Fibroblast of peridontal ligament (primary cell): Measurements from ENCODE around the gene MACROH2A1.

Source experiments
- DNase-seq: peaks from one replicate; pipeline ENCODE4 v3.0.0-alpha.2; 2010; ENCODE audit errors: extremely low read depth

Gene MACROH2A1

GRCh38 chr5:135436951-135437418 is 38.0 kb upstream of the MACROH2A1 start:
- no peak for DNase-seq

DNA sequence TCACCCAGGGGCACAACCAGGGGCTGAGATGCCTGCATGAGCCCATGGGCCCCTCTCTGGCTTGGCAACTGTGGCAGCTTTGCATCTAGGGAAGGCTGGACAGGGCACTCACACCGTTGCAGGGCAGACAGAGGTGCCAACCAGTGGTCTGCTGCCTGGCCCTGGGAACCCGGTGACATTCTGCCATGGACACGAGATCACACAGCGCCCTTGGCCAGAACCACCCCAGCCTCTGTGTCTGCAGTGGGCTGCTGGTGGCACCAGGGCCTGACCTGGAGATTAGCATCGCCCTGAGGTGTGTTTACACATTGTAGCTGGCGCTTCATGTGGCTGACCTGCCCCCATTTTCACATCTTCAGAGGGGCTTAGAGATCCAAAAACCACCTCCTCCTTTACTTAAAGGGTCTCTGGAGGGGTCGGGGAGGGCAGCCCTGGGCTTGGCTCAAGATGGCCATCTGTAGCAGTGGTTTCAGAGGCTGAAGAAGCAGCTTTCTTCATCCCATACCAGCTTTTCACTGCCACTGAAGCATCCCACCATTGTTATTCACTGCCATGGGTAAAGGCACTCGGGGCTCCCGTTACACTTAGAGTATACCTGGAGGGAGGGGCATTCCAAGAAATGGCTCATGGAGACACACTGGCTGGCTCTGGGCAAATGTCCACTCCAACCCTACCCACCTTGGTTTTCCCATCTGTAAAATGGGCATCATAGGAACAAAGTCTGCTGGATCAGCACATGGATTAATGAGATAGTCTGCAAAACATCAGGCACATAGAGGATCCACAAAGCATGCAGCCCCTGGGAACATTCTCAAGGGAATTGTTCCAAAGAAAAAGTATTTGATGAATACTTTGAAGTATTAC is 36.7 kb upstream of the MACROH2A1 start:
- DNase-seq = no peak

DNA sequence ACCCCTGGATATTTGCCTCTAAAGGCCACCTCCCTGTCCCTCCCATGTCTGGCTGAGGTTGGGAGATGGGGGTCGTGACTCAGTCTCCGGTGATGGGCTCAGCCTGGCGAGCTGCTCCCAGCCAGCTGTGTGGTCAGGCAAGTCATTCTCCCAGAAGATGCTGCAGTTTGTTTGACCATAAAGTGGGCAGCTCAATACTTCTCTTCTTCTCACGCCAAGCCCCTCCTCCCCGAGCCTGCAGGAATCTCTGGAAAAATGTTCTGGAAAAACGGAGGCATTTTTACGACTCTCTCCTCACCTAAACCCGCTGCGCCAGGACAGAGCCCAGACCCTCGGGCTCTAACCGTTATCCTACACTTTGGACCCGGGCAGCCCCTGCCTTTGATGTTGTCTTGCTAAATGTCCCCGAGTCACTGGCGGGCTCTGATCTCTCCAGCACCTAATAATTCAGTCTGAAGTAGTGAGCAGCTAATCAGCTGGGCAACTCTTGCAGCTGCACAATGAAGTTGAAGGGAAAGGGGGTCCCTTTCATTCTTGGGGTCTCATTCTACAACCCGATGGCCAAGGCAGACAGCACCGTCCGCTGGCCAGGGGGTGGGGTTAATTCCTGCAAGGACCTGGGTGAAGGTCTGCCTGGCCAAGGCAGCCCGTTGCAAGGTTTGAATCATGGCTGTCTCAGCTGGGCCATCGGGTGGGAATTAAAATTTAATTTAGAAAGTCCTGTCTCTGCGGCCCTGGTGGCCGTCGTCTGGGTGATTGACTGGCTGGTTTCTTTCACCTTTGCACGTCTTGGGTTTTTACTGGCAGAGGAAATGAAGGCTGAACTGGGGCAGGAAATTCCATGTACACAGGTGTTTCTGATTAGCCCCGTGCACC is 35.8 kb upstream of the MACROH2A1 start:
- no peak for DNase-seq

- peak; percentile 31 for DNase-seq
Measured at GRCh38 chr5:135433681-135434426, 34.8 kb upstream of the MACROH2A1 start.

DNA sequence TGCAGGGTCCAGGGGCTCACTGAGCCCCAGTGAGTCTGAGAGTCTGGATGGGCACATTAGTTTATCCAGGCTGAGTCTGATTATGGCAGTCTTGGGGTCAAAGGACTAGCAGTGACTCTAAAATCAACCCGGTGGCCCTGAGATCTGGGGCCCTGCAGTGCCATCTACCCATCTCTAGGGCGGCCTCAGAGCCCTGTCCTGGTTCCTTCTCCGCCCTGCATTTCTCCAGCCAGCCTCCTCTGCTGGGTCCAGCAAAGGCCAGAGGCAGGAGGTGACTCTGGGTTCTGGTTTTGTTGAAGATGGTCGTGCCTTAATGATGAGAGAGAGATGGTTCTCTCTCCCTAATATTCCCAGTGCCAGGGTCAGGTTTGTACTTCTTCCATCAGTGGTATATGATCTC is 33.1 kb upstream of the MACROH2A1 start:
- DNase-seq = no peak

- DNase-seq = no peak
Measured at GRCh38 chr5:135430135-135430437, 31.1 kb upstream of the MACROH2A1 start.

GRCh38 chr5:135429301-135430134 is 30.5 kb upstream of the MACROH2A1 start:
- peak; percentile 27 for DNase-seq

DNA sequence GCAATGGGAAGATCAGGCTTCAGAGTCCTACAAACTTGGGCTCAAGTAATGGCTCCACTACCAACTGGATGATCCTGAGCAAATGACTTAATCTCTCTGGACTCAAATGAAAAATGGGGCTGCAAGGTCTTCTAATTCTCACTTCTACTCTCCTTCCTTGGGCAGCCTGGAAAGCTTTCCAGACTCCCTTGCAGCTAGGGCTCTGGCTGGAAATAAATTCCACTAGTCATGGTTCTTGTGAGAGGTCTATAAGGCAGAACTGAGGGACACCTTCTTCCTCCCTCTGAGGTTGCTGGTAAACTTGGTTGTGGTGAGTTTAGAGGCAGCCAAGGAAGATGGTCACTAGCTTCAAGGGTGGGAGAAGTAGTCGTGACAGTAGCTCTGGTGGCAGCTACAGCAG is 29.6 kb upstream of the MACROH2A1 start:
- no peak for DNase-seq

- DNase-seq = peak; percentile 67
Measured at GRCh38 chr5:135426102-135427082, 27.4 kb upstream of the MACROH2A1 start.

- no peak for DNase-seq
Measured at GRCh38 chr5:135425641-135426040, 26.6 kb upstream of the MACROH2A1 start.

DNA sequence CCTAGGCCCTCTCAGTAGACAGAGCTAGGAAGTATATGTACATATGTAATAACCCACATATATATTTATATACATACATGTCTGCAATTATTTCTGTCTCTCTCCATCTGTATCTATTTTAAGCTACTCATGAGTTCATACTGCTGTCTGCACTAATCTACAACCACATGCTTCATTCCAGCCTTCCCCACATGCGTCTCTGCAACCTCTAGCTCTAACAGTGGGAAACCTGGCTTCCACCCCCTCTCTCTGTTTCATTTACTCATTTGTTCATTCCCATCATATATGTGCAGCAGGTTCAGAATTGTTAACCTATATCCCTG is 24.8 kb upstream of the MACROH2A1 start:
- DNase-seq = no peak

- no peak for DNase-seq
Measured at GRCh38 chr5:135423146-135423845, 24.3 kb upstream of the MACROH2A1 start.

DNA sequence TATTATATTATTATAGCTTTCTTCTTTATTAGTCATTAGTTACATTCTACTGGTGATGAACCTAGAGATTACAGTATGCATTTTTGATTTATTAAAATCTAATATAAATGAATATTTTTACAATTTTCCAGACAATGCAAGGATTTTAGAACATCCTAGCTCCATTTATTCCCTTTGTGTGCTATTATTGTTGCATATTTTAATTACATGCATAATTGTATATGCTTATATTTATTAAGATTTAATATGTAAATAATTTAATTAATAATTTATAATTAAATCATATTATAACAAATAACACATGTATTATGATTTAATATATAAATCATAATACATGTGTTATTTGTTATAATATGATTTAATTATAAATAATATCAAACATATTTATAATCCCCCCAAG is 23.4 kb upstream of the MACROH2A1 start:
- no peak for DNase-seq

DNA sequence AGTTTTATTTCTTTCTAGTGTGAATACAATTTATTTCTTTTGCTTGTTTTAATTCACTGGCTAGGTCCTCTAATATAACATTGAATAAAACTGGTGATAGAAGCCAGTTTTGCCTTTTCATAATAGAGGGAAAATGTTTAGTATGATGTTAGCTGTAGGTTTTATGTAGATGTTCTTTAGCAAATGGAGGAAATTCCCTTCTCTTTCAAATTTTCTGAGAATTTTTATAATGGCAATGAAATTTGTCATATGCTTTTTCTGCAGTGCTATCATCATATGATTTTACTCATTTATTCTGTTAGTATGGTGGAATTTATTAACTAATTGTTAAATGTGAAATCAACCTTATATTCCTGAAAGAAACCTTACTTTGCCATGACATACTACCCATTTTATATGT is 18.1 kb upstream of the MACROH2A1 start:
- DNase-seq = no peak

DNA sequence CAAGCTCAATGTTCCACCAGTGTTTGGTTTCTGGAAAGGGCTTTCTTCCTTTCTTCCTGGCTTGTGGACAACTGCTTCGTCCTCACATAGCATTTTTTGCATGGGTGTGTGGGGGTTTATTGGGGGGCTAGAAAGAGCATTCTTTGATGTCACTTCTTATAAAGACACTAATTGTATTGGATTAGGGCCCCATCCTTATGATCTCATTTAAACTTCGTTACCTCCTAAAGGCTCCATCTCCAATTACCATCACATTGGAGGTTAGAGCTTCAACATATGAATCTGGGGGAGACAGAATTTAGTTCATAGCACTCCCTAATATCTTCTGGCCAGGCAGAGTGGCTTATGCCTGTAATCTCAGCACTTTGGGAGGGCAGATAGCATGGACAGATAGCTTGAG is 6.1 kb upstream of the MACROH2A1 start:
- DNase-seq = no peak

GRCh38 chr5:135402031-135402430 is 3.0 kb upstream of the MACROH2A1 start:
- DNase-seq = no peak

GRCh38 chr5:135400866-135401265 is 1.8 kb upstream of the MACROH2A1 start:
- DNase-seq = no peak

DNA sequence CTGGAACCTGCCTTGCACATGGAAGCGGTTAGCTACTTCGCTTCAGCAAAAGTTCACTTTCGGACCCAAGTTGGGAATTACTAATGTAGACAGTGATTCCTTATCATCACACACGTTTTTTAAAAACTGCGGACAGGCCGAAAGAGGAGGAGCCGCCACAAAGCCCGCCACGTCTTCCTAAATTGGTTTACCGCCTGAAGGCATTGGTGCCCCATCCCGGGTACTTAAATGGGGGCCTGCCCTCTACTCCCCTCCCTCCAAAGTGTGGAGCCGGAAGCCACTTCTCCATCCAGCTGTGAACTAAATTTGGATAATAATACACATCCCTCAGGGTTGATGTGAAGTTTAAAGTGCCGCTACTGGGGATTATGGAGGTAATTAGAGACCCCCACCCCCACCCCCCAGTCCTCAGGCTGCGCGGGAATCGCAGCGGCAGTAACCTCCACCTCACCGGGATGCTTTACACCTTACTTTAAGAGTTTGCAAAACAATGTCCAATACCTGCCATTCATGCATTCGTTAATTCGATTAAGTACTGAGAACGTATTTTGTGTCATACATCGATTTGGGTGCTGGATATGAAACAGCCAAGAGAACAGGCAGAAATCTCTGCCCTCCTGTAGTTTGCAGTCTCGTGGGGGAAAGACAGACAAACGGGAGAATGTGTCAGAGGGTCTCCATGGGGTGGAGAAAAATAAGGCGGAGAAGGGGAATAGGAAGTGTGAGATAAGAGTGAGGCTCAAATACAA is 937 bp upstream of the MACROH2A1 start:
- DNase-seq = no peak
